ENCODE data around the gene RBFOX2.
A peak's percentile ranks its signal among the peaks of the same experiment; 100 is the strongest.

RBFOX2 gene

GRCh38 chr22:35886309-35886708 is 142.3 kb downstream of the RBFOX2 start:
- no peak overlapping the region for H3K4me3 ChIP-seq (ENCODE audit: low read length)
- no peak for DNase-seq (ENCODE audit: low read depth)
- no peak for TF ChIP-seq CTCF (conservative IDR thresholded peaks at IDR 0.05; ENCODE audit: low read depth, low read length)

- no peak for DNase-seq (ENCODE audit: low read depth)
- no peak for TF ChIP-seq CTCF (conservative IDR thresholded peaks at IDR 0.05; ENCODE audit: low read depth, low read length)
- no peak overlapping the region for H3K4me3 ChIP-seq (ENCODE audit: low read length)
Observed at GRCh38 chr22:35884529-35884928, 144.1 kb downstream of the RBFOX2 start.

DNA sequence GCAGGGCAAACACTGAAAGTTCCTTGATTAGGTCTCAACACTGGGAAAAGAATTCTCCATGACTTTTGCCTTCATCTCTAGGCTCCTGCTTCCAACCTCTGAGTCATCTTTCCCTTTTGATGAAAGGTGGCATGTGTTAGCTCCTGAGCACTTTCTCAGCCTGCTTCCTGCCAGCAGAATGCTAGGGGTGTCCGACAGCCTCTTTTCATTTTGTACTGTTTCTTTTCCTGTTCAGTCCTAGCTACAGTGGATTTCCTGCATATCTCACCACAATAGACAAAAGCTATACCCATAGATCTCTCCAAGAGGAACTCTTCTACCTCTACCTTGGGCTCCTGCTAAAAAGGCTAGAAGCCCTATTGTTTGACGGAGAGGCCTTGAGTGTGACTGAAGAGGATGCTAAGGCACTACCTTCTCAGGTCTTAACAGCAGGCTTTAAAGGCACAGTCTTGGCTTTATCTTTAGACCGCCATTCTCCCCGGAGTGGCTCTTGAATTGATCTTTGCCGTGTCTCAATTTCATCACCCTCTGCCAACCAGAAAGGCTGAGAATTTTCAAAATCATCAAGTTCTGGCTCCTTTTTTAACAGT is 145.5 kb downstream of the RBFOX2 start:
- TF ChIP-seq CTCF (conservative IDR thresholded peaks at IDR 0.05; ENCODE audit: low read depth, low read length): no peak
- H3K4me3 ChIP-seq (ENCODE audit: low read length): no peak overlapping the region
- DNase-seq (ENCODE audit: low read depth): peak; percentile 42

GRCh38 chr22:35882211-35883030 is 146.2 kb downstream of the RBFOX2 start:
- TF ChIP-seq CTCF (conservative IDR thresholded peaks at IDR 0.05; ENCODE audit: low read depth, low read length): no peak
- no peak overlapping the region for H3K4me3 ChIP-seq (ENCODE audit: low read length)
- no peak for DNase-seq (ENCODE audit: low read depth)

- no peak for TF ChIP-seq CTCF (conservative IDR thresholded peaks at IDR 0.05; ENCODE audit: low read depth, low read length)
- H3K4me3 ChIP-seq (ENCODE audit: low read length): no peak overlapping the region
- no peak for DNase-seq (ENCODE audit: low read depth)
Observed at GRCh38 chr22:35879351-35879750, 149.3 kb downstream of the RBFOX2 start.

GRCh38 chr22:35873426-35873825 is 155.2 kb downstream of the RBFOX2 start:
- DNase-seq (ENCODE audit: low read depth): no peak
- no peak overlapping the region for H3K4me3 ChIP-seq (ENCODE audit: low read length)
- no peak for TF ChIP-seq CTCF (conservative IDR thresholded peaks at IDR 0.05; ENCODE audit: low read depth, low read length)

- TF ChIP-seq CTCF (conservative IDR thresholded peaks at IDR 0.05; ENCODE audit: low read depth, low read length): no peak
- no peak overlapping the region for H3K4me3 ChIP-seq (ENCODE audit: low read length)
- DNase-seq (ENCODE audit: low read depth): no peak
Observed at GRCh38 chr22:35872451-35872850, 156.2 kb downstream of the RBFOX2 start.

All from retinal pigment epithelial cell (primary cell).